CD4-positive, alpha-beta T cell treated with Interferon alpha-2 for 1 hour (primary cell): ENCODE results near the gene NFIL3.

Source experiments
- DNase-seq, 2 donors: peaks; one replicate each; pipeline ENCODE4 v3.0.0-alpha.2; 2020 to 2022

Gene NFIL3

DNA sequence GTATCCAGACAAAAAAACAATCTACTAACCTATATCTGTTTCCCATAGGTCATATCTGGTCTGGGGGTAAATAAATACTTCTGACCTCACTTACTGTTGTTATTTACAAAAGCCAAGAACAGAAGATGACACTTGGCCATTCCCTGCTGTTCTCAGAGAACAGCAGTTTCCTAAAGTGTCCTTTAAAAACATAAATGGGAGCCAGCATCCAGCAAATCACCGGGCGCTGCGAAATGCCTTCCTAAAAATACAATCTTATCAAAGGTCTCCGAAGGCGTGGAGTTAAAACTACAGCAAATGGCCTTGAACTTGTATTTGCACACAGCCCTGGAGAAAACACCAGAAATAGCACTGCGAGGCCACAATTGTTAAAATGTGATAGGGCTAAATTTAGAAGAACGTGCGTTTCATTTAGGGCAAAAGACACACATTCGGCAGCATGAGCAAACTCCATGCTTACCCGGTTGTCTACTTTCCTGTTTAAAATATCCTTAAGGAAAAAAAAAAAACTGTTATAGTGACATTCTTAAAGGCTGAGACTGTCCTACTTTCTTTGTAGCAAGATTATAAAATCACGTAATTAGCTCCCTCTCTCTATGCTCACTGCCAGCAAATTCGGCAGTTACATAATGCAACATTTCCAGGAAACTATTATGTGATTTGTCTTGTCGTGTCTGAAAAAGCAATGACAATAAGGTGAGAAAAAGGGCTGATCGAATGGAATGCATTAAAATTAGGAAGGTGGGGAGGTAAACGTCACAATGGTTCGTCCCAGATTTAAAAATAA lies 1.5 kb downstream of the NFIL3 start:
- peak in 1 of 2 donors; percentile 42 for DNase-seq

- no peak for DNase-seq
Observed at GRCh38 chr9:91421128-91421765, 2.4 kb downstream of the NFIL3 start.

DNA sequence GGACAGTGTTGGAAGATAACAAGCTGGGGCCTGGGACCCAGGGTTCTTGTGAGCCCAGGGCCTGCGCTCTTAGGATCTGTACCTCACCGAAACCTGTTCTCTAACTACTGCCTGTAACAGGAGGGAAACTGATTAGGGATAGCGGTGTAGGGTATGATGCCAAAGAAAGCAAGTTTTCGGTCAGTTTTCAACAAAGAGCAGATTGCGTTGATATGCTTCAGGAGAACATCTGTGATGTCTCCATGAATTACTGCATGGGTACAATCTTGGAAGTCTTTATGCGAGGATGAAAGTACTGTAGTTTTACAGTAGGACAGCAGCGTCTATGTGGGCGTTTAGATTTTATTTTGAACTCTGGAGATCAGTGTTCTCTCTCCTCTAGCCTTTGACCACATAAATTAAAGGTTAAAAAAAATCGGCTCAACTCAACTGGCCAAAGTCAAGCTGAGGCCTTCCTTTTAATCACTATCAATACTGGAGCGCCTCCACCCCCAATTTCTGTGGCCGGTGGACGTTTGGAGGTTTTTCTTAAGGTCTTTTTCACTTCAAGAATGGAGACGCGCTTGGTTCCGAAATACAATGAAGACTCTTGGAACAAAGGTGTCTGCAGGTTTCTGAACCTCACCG lies 3.0 kb downstream of the NFIL3 start:
- no peak for DNase-seq

GRCh38 chr9:91419222-91420191 lies 4.1 kb downstream of the NFIL3 start:
- DNase-seq = peak; percentile 34 to 74

DNA sequence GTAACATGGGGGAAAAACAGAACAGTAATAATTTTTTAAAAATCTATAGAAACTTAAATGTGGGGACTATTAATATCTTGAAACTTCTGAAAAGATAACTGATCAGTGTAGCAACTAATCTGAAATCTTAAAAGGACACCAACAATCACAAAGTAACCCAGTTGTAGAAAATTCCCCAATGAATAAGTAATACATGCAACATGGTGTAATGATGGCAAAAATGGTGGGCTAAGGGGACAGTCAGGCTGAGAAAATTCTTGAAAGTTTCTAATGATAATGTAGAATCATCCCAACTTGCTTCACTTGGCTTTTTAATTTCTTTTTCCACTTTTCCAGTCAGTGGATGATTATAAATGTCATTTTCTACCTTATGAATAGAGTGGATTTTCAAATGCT lies 5.4 kb downstream of the NFIL3 start:
- DNase-seq = no peak

GRCh38 chr9:91417602-91418214 lies 5.9 kb downstream of the NFIL3 start:
- no peak for DNase-seq

- no peak for DNase-seq
Observed at GRCh38 chr9:91416096-91416712, 7.4 kb downstream of the NFIL3 start.

GRCh38 chr9:91415290-91415689 lies 8.3 kb downstream of the NFIL3 start:
- DNase-seq = peak in 1 of 2 donors; percentile 26

- no peak for DNase-seq
Observed at GRCh38 chr9:91412941-91413340, 10.7 kb downstream of the NFIL3 start.

GRCh38 chr9:91411096-91411771 lies 12.4 kb downstream of the NFIL3 start:
- DNase-seq = no peak

- DNase-seq = no peak
Observed at GRCh38 chr9:91410161-91410560, 13.5 kb downstream of the NFIL3 start.

DNA sequence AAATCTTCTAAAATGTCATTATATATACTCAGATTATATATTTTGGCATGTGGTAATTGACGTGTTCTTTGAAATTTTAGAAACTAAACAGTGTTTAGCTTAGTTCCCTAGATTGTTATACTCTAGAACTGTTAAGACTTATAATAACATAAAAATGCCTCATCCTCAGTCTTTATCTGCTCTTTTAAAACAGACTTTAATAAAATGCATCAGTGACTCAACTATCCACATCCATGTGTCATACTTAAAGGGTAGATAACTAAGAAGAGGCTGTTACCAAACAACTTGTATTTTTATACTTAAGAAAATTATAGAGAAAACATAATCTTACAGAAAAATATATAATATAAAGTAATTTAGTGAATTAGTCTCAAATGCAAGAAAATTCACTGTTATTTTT lies 15.2 kb downstream of the NFIL3 start:
- no peak for DNase-seq

GRCh38 chr9:91407580-91408318 lies 15.9 kb downstream of the NFIL3 start:
- peak in 1 of 2 donors; percentile 25 for DNase-seq

GRCh38 chr9:91405343-91406077 lies 18.1 kb downstream of the NFIL3 start:
- DNase-seq = no peak

GRCh38 chr9:91403665-91404543 lies 19.7 kb downstream of the NFIL3 start:
- DNase-seq = no peak

- no peak for DNase-seq
Observed at GRCh38 chr9:91398926-91399325, 24.7 kb downstream of the NFIL3 start.

GRCh38 chr9:91395553-91396471 lies 27.8 kb downstream of the NFIL3 start:
- DNase-seq = no peak

DNA sequence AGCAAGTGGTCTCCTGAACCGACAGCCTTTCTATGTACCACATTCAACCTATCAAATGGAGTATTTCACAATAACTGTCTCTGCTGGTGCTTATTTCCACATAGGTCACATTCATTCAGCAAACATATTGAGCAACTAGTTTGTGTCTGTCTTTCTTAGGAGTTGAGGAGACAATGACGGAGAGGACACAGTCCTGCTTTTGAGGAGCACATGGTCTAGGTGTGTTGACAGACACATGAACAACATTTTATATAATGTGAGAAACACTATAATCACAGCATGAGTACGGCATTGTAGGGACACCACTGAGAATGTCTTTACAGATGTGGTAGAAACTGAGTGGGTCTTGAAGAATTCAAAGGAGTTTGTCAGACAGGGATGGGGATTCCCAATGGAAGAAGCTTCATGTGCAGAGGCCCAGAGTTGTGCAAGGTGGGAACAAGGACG lies 28.5 kb downstream of the NFIL3 start:
- no peak for DNase-seq
